ENCODE data around the gene ZC3H13. TPM values are rescaled to one million over a fixed set of nuclear protein-coding genes. Genes with fewer than 3 reads are reported as not detected.

ZC3H13 gene
- total and polyA plus RNA-seq, 12 donors: 11.2 to 43.9 (median 24.5) TPM

GRCh38 chr13:46077265-46077664 is 24.7 kb upstream of the ZC3H13 start:
- WGBS, 4 donors: 55 to 67% (median 59%) methylated on average over 1 of the region's 1 CpG
- Histone ChIP-seq H3K4me3 (no peak overlapping the region), H3K36me3 (replicated peaks in 1 of 2) (no peaks in the 10 kb centered on the region), H3K27me3 (no peaks in the 10 kb centered on the region), H3K27ac (no peak overlapping the region), H3K9me3 (replicated peaks in 1 of 3) (no peaks in the 10 kb centered on the region), H3K4me1 (replicated peaks in 1 of 2) (no peaks in the 10 kb centered on the region)
- TF ChIP-seq CTCF (IDR thresholded peaks at IDR 0.05) (no peak), POLR2A (IDR thresholded peaks at IDR 0.05) (no peak)
- no peak for DNase-seq
- intact Hi-C loops (cut with DNase I): no loop called here

- no peak for DNase-seq
- no peaks in the 10 kb centered on the region for H3K4me1 ChIP-seq (replicated peaks in 1 of 2)
- H3K27me3 ChIP-seq: no peaks in the 10 kb centered on the region
- H3K9me3 ChIP-seq (replicated peaks in 1 of 3): no peaks in the 10 kb centered on the region
- H3K27ac ChIP-seq: no peak overlapping the region
- WGBS, 4 donors: 73 to 94% (median 90%) methylated on average over 3 of the region's 3 CpGs
- H3K36me3 ChIP-seq (replicated peaks in 1 of 2): no peaks in the 10 kb centered on the region
- intact Hi-C loops (cut with DNase I): no loop called here
- H3K4me3 ChIP-seq: no peak overlapping the region
- TF ChIP-seq POLR2A (IDR thresholded peaks at IDR 0.05) (no peak), CTCF (IDR thresholded peaks at IDR 0.05) (no peak)
These were observed 24.3 kb upstream of the ZC3H13 start for GRCh38 chr13:46076827-46077226.

GRCh38 chr13:46075811-46076210 is 23.3 kb upstream of the ZC3H13 start:
- no peak for TF ChIP-seq POLR2A (IDR thresholded peaks at IDR 0.05)
- H3K4me1 ChIP-seq (replicated peaks in 1 of 2): no peaks in the 10 kb centered on the region
- intact Hi-C loops (cut with DNase I): no loop called here
- no peak overlapping the region for H3K27ac ChIP-seq
- DNase-seq: no peak
- no peaks in the 10 kb centered on the region for H3K27me3 ChIP-seq
- H3K36me3 ChIP-seq (replicated peaks in 1 of 2): no peaks in the 10 kb centered on the region
- H3K4me3 ChIP-seq: no peak overlapping the region
- 95 to 100% (median 99%) methylated on average over 1 of the region's 1 CpG for WGBS, 4 donors
- no peaks in the 10 kb centered on the region for H3K9me3 ChIP-seq (replicated peaks in 1 of 3)

GRCh38 chr13:46071590-46072249 is 19.2 kb upstream of the ZC3H13 start:
- 87 to 93% (median 89%) methylated on average over 5 of the region's 5 CpGs for WGBS, 4 donors
- Histone ChIP-seq H3K27ac (no peak overlapping the region), H3K4me1 (replicated peaks in 1 of 2) (no peaks in the 10 kb centered on the region), H3K27me3 (no peaks in the 10 kb centered on the region), H3K4me3 (no peak overlapping the region), H3K9me3 (replicated peaks in 1 of 3) (no peaks in the 10 kb centered on the region), H3K36me3 (replicated peaks in 1 of 2) (no peaks in the 10 kb centered on the region)
- no peak for DNase-seq
- intact Hi-C loops (cut with DNase I): no loop called here
- no peak for TF ChIP-seq CTCF (IDR thresholded peaks at IDR 0.05)
- no peak for TF ChIP-seq POLR2A (IDR thresholded peaks at IDR 0.05)

GRCh38 chr13:46063292-46063691 is 10.7 kb upstream of the ZC3H13 start:
- no peaks in the 10 kb centered on the region for H3K36me3 ChIP-seq (replicated peaks in 1 of 2)
- no peak overlapping the region for H3K4me3 ChIP-seq
- H3K27me3 ChIP-seq: no peaks in the 10 kb centered on the region
- 90 to 97% (median 95%) methylated on average over 2 of the region's 2 CpGs for WGBS, 4 donors
- DNase-seq: no peak
- TF ChIP-seq POLR2A (IDR thresholded peaks at IDR 0.05) (no peak), CTCF (IDR thresholded peaks at IDR 0.05) (no peak)
- H3K27ac ChIP-seq: no peak overlapping the region
- intact Hi-C loops (cut with DNase I): no loop called here
- H3K4me1 ChIP-seq (replicated peaks in 1 of 2): no peaks in the 10 kb centered on the region
- H3K9me3 ChIP-seq (replicated peaks in 1 of 3): no peaks in the 10 kb centered on the region

Data from adrenal gland (tissue), 12 donors.